ENCODE measurements around the gene PDCD10.

Gene PDCD10

DNA sequence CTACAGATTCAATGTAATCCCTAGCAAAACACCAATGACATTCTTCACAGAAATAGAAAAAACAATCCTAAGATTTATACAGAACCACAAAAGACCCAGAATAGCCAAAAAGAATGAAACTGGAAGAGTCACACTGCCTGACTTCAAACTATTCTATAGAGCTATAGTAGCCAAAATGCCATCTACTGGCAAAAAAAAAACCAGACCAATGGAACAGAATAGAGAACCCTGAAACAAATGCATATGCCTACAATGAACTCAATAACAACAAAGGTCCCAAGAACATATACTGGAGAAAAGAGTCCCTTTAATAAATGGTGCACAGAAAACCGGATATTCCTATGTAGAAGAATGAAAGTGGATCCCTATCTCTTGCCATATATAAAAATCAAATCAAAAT is 19.8 kb downstream of the PDCD10 start:
- no peak for DNase-seq (ENCODE audit: low read depth in 1 of 2, low spot score in 1 of 2)
- no peak for TF ChIP-seq SPI1 (IDR thresholded peaks at IDR 0.05; ENCODE audit: borderline replicate concordance, low read depth)
- TF ChIP-seq, protein P1, sequence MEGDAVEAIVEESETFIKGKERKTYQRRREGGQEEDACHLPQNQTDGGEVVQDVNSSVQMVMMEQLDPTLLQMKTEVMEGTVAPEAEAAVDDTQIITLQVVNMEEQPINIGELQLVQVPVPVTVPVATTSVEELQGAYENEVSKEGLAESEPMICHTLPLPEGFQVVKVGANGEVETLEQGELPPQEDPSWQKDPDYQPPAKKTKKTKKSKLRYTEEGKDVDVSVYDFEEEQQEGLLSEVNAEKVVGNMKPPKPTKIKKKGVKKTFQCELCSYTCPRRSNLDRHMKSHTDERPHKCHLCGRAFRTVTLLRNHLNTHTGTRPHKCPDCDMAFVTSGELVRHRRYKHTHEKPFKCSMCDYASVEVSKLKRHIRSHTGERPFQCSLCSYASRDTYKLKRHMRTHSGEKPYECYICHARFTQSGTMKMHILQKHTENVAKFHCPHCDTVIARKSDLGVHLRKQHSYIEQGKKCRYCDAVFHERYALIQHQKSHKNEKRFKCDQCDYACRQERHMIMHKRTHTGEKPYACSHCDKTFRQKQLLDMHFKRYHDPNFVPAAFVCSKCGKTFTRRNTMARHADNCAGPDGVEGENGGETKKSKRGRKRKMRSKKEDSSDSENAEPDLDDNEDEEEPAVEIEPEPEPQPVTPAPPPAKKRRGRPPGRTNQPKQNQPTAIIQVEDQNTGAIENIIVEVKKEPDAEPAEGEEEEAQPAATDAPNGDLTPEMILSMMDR (IDR thresholded peaks at IDR 0.05; ENCODE audit: insufficient read depth, low read length): no peak
- Histone ChIP-seq H3K4me3 (replicated peaks; ENCODE audit: insufficient read depth, low read length) (no peak overlapping the region), H3K27ac (replicated peaks) (no peak overlapping the region), H3K27me3 (ENCODE audit: insufficient read depth, poor library complexity, severe bottlenecking) (no peaks in the 10 kb centered on the region)

DNA sequence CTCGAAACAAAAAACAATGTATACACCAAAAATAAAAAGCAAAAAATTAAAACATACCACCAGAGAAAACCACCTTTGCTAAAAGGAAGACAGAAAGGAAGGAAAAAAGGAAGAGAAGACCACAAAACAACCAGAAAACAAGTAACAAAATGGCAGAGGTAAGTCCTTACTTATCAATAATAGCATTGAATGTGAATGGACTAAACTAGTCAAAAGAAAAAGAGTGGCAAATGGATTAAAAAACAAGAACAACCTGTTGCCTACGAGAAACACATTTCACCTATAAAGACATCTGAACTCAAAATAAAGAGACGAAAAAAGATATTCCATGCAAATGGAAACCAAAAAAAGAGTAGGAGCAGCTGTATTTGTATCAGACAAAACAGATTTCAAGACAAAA is 22.2 kb downstream of the PDCD10 start:
- no peak for DNase-seq (ENCODE audit: low read depth in 1 of 2, low spot score in 1 of 2)
- Histone ChIP-seq H3K27ac (replicated peaks) (no peak overlapping the region), H3K4me3 (replicated peaks; ENCODE audit: insufficient read depth, low read length) (no peak overlapping the region), H3K27me3 (ENCODE audit: insufficient read depth, poor library complexity, severe bottlenecking) (no peaks in the 10 kb centered on the region)
- TF ChIP-seq, protein P2, sequence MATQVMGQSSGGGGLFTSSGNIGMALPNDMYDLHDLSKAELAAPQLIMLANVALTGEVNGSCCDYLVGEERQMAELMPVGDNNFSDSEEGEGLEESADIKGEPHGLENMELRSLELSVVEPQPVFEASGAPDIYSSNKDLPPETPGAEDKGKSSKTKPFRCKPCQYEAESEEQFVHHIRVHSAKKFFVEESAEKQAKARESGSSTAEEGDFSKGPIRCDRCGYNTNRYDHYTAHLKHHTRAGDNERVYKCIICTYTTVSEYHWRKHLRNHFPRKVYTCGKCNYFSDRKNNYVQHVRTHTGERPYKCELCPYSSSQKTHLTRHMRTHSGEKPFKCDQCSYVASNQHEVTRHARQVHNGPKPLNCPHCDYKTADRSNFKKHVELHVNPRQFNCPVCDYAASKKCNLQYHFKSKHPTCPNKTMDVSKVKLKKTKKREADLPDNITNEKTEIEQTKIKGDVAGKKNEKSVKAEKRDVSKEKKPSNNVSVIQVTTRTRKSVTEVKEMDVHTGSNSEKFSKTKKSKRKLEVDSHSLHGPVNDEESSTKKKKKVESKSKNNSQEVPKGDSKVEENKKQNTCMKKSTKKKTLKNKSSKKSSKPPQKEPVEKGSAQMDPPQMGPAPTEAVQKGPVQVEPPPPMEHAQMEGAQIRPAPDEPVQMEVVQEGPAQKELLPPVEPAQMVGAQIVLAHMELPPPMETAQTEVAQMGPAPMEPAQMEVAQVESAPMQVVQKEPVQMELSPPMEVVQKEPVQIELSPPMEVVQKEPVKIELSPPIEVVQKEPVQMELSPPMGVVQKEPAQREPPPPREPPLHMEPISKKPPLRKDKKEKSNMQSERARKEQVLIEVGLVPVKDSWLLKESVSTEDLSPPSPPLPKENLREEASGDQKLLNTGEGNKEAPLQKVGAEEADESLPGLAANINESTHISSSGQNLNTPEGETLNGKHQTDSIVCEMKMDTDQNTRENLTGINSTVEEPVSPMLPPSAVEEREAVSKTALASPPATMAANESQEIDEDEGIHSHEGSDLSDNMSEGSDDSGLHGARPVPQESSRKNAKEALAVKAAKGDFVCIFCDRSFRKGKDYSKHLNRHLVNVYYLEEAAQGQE (IDR thresholded peaks at IDR 0.05; ENCODE audit: insufficient replicate concordance, low read depth): no peak
- TF ChIP-seq SPI1 (IDR thresholded peaks at IDR 0.05; ENCODE audit: borderline replicate concordance, low read depth): no peak
- TF ChIP-seq GABPA (IDR thresholded peaks at IDR 0.05; ENCODE audit: low read depth): no peak
- no peak for TF ChIP-seq POLR2AphosphoS5 (IDR thresholded peaks at IDR 0.05; ENCODE audit: low read depth)
- TF ChIP-seq, protein P1 (IDR thresholded peaks at IDR 0.05; ENCODE audit: insufficient read depth, low read length): no peak

DNA sequence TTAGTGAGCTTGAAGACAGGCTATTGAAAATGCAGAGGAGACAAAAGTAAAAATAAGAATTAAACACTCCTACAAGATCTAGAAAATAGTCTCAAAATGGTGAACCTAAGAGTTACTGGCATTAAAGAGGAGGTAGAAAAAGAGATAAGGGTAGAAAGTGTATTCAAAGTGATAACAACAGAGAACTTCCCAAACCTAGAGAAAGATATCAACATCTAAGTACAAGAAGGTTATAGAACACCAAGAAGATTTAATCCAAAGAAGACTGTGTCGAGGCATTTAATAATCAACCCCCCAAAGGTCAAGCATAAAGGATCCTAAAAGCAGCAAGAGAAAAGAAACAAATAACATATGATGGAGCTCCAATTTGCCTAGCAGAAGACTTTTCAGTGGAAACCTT is 23.3 kb downstream of the PDCD10 start:
- no peak overlapping the region for H3K4me3 ChIP-seq (replicated peaks; ENCODE audit: insufficient read depth, low read length)
- DNase-seq (ENCODE audit: low read depth in 1 of 2, low spot score in 1 of 2): no peak
- no peak overlapping the region for H3K27ac ChIP-seq (replicated peaks)
- TF ChIP-seq, protein P1 (IDR thresholded peaks at IDR 0.05; ENCODE audit: insufficient read depth, low read length): no peak
- TF ChIP-seq SPI1 (IDR thresholded peaks at IDR 0.05; ENCODE audit: borderline replicate concordance, low read depth) (no peak), POLR2AphosphoS5 (IDR thresholded peaks at IDR 0.05; ENCODE audit: low read depth) (no peak), GABPA (IDR thresholded peaks at IDR 0.05; ENCODE audit: low read depth) (no peak)
- TF ChIP-seq, protein P2 (IDR thresholded peaks at IDR 0.05; ENCODE audit: insufficient replicate concordance, low read depth): no peak
- no peaks in the 10 kb centered on the region for H3K27me3 ChIP-seq (ENCODE audit: insufficient read depth, poor library complexity, severe bottlenecking)

DNA sequence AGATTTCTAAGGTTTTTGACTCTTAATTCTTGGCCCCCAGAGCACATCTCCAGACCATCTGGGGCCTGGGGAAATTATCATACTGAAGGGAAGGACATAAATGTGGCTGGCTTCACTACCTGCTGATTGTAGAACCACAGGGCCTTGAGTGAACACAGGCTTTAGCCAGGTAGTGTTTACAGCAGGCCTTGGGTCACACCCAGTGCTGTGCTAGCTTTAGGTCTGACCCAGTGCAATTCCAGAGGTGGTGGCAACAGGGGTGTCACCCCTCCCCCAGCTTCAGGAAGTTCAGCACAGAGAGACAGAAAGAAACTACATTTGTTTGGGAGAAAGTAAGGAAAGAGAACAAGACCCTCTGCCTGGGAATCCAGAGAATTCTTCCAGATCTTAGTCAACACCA is 24.1 kb downstream of the PDCD10 start:
- no peak for TF ChIP-seq GABPA (IDR thresholded peaks at IDR 0.05; ENCODE audit: low read depth)
- no peak for TF ChIP-seq SPI1 (IDR thresholded peaks at IDR 0.05; ENCODE audit: borderline replicate concordance, low read depth)
- TF ChIP-seq, protein P2 (IDR thresholded peaks at IDR 0.05; ENCODE audit: insufficient replicate concordance, low read depth): no peak
- no peak for TF ChIP-seq POLR2AphosphoS5 (IDR thresholded peaks at IDR 0.05; ENCODE audit: low read depth)
- TF ChIP-seq, protein P1 (IDR thresholded peaks at IDR 0.05; ENCODE audit: insufficient read depth, low read length): no peak
- DNase-seq (ENCODE audit: low read depth in 1 of 2, low spot score in 1 of 2): no peak
- Histone ChIP-seq H3K27ac (replicated peaks) (no peak overlapping the region), H3K27me3 (ENCODE audit: insufficient read depth, poor library complexity, severe bottlenecking) (no peaks in the 10 kb centered on the region), H3K4me3 (replicated peaks; ENCODE audit: insufficient read depth, low read length) (no peak overlapping the region)

Data from HL-60 (cell line).